H1 (cell line): Measurements from ENCODE around the gene HOXD12.

Experiments
- CEBPB ChIP-seq: IDR thresholded peaks from 2 replicates; pipeline ENCODE4 v1.6.1; 2012; ENCODE audit warnings: low read depth, low read length
- CHD2 ChIP-seq: IDR thresholded peaks from 2 replicates; pipeline ENCODE4 v1.6.1; 2012; ENCODE audit warnings: low read length, improper control_type of control experiment
- CTCF ChIP-seq, 3 experiments: IDR thresholded peaks; 1 replicate in 2 of 3; 2 replicates in 1 of 3; pipeline versions ENCODE4 v1.5.1 to v1.6.1; 2011; ENCODE audit warnings: low read length in 3 of 3, mild to moderate bottlenecking in 3 of 3, inconsistent platforms in 2 of 3, low read depth in 1 of 3, moderate library complexity in 1 of 3; ENCODE audit not compliant: insufficient read depth in 1 of 3; ENCODE audit errors: control extremely low read depth in 1 of 3
- HDAC6 ChIP-seq: IDR thresholded peaks from one replicate; pipeline ENCODE4 v1.7.1; 2012; ENCODE audit warnings: low read depth, mild to moderate bottlenecking, inconsistent platforms, low read length, moderate library complexity
- KDM5A ChIP-seq: fragments of 200-600 bp; IDR thresholded peaks from 2 replicates; pipeline ENCODE4 v1.7.1; 2012; ENCODE audit warnings: mild to moderate bottlenecking, low read length, inconsistent platforms, mixed read lengths
- RAD21 ChIP-seq, 2 experiments: IDR thresholded peaks in 1 of 2; conservative IDR thresholded peaks in 1 of 2; 2 replicates each; pipeline ENCODE4 v1.6.1; 2011; ENCODE audit warnings: low read depth in 2 of 2, low read length in 2 of 2, improper control_type of control experiment in 1 of 2, inconsistent platforms in 1 of 2, mild to moderate bottlenecking in 1 of 2, moderate library complexity in 1 of 2
- RFX5 ChIP-seq: IDR thresholded peaks from 2 replicates; pipeline ENCODE4 v1.6.1; 2011; ENCODE audit warnings: low read depth, low read length, improper control_type of control experiment, borderline replicate concordance
- SIRT6 ChIP-seq: IDR thresholded peaks from one replicate; pipeline ENCODE4 v1.7.1; 2012; ENCODE audit warnings: low read length, inconsistent platforms
- SIX5 ChIP-seq: IDR thresholded peaks from 2 replicates; pipeline ENCODE4 v1.6.1; 2011; ENCODE audit warnings: mild to moderate bottlenecking, low read depth, low read length
- SRF ChIP-seq: IDR thresholded peaks from 2 replicates; pipeline ENCODE4 v1.6.1; 2011; ENCODE audit warnings: mild to moderate bottlenecking, low read depth, low read length, moderate library complexity

- TF ChIP-seq CTCF (IDR thresholded peaks at IDR 0.05; ENCODE audit: control extremely low read depth in 1 of 3, insufficient read depth in 1 of 3, low read depth in 1 of 3, low read length in 3 of 3) (no peak), CHD2 (no peak), HDAC6 (no peak), CEBPB (no peak), KDM5A (no peak), SIX5 (no peak), SIRT6 (no peak), RFX5 (no peak), RAD21 (IDR thresholded peaks at IDR 0.05 in 1 of 2, conservative IDR thresholded peaks at IDR 0.05 in 1 of 2; ENCODE audit: low read depth in 2 of 2, low read length in 2 of 2) (no peak), SRF (no peak)
Measured at GRCh38 chr2:176121190-176122051, 21.8 kb downstream of the HOXD12 start.
